Measurements from ENCODE around the gene SERPINF2.

SERPINF2 gene

DNA sequence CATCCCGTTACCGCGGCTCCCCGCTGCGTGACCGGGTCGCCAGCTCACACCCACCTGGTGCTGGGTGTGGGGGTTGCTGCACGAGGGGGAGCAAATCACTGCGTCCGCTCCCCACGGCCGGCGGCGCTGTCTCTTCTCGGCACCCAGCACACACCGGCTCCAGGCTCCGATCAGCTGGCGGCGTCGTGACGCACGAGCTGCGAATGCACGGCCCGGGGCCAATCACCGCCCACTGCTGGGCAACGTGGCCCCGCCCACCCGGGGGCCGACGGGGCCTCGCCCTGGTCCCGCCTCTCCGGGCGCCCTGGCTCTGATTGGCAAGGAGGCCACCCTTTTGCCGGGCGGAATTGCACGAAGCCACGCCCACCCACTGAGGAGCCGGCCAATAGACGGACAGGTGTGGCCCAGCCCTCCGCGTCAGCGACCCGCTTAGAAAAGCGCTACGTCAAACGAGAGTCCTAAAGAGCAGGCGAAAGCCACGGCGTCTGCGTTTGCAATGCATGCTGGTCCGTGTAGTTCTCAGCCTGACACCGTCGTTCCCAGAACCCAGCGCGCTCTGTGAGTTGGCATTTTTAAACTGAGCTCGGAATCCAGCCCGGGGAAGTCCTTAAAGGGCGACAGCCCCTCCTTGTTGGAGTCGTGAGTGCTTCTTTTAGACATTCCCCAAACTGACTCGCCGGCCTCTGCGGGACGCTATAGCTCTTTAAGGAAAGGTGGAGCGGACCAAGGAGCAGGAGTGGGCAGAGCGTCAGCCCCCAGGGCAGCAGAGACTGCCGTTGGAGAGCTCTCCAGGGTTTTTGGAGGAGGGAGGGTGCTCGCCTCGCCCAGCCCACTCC is 26.4 kb upstream of the SERPINF2 start:
- Histone ChIP-seq H3K4me2 (ENCODE audit: low read length) (peak overlapping the region; percentile 94), H3K36me3 (ENCODE audit: insufficient read depth, low read length) (no peaks in the 10 kb centered on the region), H3K4me3 (ENCODE audit: low read depth, low read length, poor library complexity, severe bottlenecking) (peak overlapping the region; percentile 74), H3K9me2 (ENCODE audit: low read depth, low read length) (no peaks in the 10 kb centered on the region), H3F3A (ENCODE audit: insufficient read depth, low read length) (peaks cover 4% of the 10 kb centered on the region; the same call in 1 of the 2 replicates), H3K27me3 (ENCODE audit: insufficient read depth, low read length) (no peaks in the 10 kb centered on the region; the same call in 1 of the 2 replicates), H2AFZ (ENCODE audit: low read length) (no peak overlapping the region), H4K20me1 (ENCODE audit: insufficient read depth, low read length) (no peaks in the 10 kb centered on the region), H3K9me3 (ENCODE audit: low read length) (no peaks in the 10 kb centered on the region), H3K4me1 (ENCODE audit: insufficient read depth, low read length, severe bottlenecking) (peaks cover 38% of the 10 kb centered on the region), H3K79me2 (ENCODE audit: insufficient read depth, low read length) (no peaks in the 10 kb centered on the region), H3K27ac (ENCODE audit: low read depth, low read length, poor library complexity, severe bottlenecking) (peak overlapping the region; percentile 92), H3K9ac (ENCODE audit: low read length) (peak overlapping the region; percentile 84)
- no peak for TF ChIP-seq CTCF (IDR thresholded peaks at IDR 0.05; ENCODE audit: low read length)
- TF ChIP-seq EZH2 (IDR thresholded peaks at IDR 0.05; ENCODE audit: borderline replicate concordance, low read length): no peak

GRCh38 chr17:1716912-1717695 is 25.6 kb upstream of the SERPINF2 start:
- peak overlapping the region; percentile 84 for H3K9ac ChIP-seq (ENCODE audit: low read length)
- no peak overlapping the region for H2AFZ ChIP-seq (ENCODE audit: low read length)
- H3K4me1 ChIP-seq (ENCODE audit: insufficient read depth, low read length, severe bottlenecking): peaks cover 40% of the 10 kb centered on the region
- peak overlapping the region; percentile 92 for H3K27ac ChIP-seq (ENCODE audit: low read depth, low read length, poor library complexity, severe bottlenecking)
- H3K4me2 ChIP-seq (ENCODE audit: low read length): peak overlapping the region; percentile 94
- H3K36me3 ChIP-seq (ENCODE audit: insufficient read depth, low read length): no peaks in the 10 kb centered on the region
- H3K27me3 ChIP-seq (ENCODE audit: insufficient read depth, low read length): no peaks in the 10 kb centered on the region; the same call in 1 of the 2 replicates
- H3K9me2 ChIP-seq (ENCODE audit: low read depth, low read length): no peaks in the 10 kb centered on the region
- TF ChIP-seq EZH2 (IDR thresholded peaks at IDR 0.05; ENCODE audit: borderline replicate concordance, low read length) (no peak), CTCF (IDR thresholded peaks at IDR 0.05; ENCODE audit: low read length) (no peak)
- no peaks in the 10 kb centered on the region for H3K9me3 ChIP-seq (ENCODE audit: low read length)
- H3K79me2 ChIP-seq (ENCODE audit: insufficient read depth, low read length): no peaks in the 10 kb centered on the region
- peak overlapping the region; percentile 72 for H3K4me3 ChIP-seq (ENCODE audit: low read depth, low read length, poor library complexity, severe bottlenecking)
- H4K20me1 ChIP-seq (ENCODE audit: insufficient read depth, low read length): no peaks in the 10 kb centered on the region
- no peaks in the 10 kb centered on the region; the same call in 1 of the 2 replicates for H3F3A ChIP-seq (ENCODE audit: insufficient read depth, low read length)

GRCh38 chr17:1718362-1719165 is 24.1 kb upstream of the SERPINF2 start:
- Histone ChIP-seq H4K20me1 (ENCODE audit: insufficient read depth, low read length) (no peaks in the 10 kb centered on the region), H3F3A (ENCODE audit: insufficient read depth, low read length) (no peaks in the 10 kb centered on the region; the same call in 1 of the 2 replicates), H3K79me2 (ENCODE audit: insufficient read depth, low read length) (no peaks in the 10 kb centered on the region), H3K9me3 (ENCODE audit: low read length) (no peaks in the 10 kb centered on the region), H3K9me2 (ENCODE audit: low read depth, low read length) (no peaks in the 10 kb centered on the region), H3K27ac (ENCODE audit: low read depth, low read length, poor library complexity, severe bottlenecking) (peak overlapping the region; percentile 92), H3K4me1 (ENCODE audit: insufficient read depth, low read length, severe bottlenecking) (peaks cover 54% of the 10 kb centered on the region), H3K27me3 (ENCODE audit: insufficient read depth, low read length) (no peaks in the 10 kb centered on the region), H3K9ac (ENCODE audit: low read length) (no peak overlapping the region), H3K4me3 (ENCODE audit: low read depth, low read length, poor library complexity, severe bottlenecking) (no peak overlapping the region), H3K4me2 (ENCODE audit: low read length) (peak overlapping the region; percentile 94; the same call in 1 of the 2 replicates), H2AFZ (ENCODE audit: low read length) (no peak overlapping the region), H3K36me3 (ENCODE audit: insufficient read depth, low read length) (no peaks in the 10 kb centered on the region)
- TF ChIP-seq CTCF (IDR thresholded peaks at IDR 0.05; ENCODE audit: low read length) (no peak), EZH2 (IDR thresholded peaks at IDR 0.05; ENCODE audit: borderline replicate concordance, low read length) (no peak)
